Cardiac fibroblast (primary cell): Measurements from ENCODE around the gene SUSD3.
A peak's percentile ranks its signal among the peaks of the same experiment; 100 is the strongest.
"Not testable (repeated sequence)": the region's sequence is repeated elsewhere in the genome, so short reads cannot be mapped to it uniquely, and the experiment has no call there.

Experiments used
- DNase-seq, 2 donors: peaks; one replicate each; pipeline versions ENCODE4 v3.0.0 to v3.0.0-alpha.2; 2010; ENCODE audit warnings: low read depth in 2 of 2
- H3K4me3 ChIP-seq, 2 donors: replicated peaks in 1 of 2; 1 replicate in 1 of 2; 2 replicates in 1 of 2; pipeline ENCODE4 v1.5.1; 2011; ENCODE audit warnings: low read depth in 2 of 2, low read length in 2 of 2, mild to moderate bottlenecking in 2 of 2, moderate library complexity in 1 of 2
- TF ChIP-seq, protein P1 (sequence below): IDR thresholded peaks from one replicate; pipeline ENCODE4 v1.5.1; 2011; ENCODE audit warnings: low read depth, mild to moderate bottlenecking, low read length, inconsistent platforms

Gene SUSD3

DNA sequence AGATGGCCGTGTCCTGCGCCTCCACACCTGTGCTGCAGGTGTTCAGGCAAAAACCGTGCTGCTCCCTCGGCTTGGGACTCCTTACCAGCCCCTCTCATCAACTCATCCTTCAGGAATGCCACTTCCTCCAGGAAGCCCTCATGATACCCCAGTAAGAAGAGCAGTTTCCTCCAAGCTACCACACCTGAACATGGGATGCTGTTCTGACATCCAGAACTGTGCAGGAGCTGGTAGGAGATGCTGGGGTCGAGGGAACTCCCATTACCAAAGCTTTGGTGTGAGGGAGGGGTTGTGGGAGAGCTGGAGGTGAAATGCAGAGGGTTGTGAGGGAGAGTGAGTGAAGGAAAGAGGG, 56.5 kb downstream of the SUSD3 start:
- DNase-seq, result no peak
- TF ChIP-seq, protein P1, sequence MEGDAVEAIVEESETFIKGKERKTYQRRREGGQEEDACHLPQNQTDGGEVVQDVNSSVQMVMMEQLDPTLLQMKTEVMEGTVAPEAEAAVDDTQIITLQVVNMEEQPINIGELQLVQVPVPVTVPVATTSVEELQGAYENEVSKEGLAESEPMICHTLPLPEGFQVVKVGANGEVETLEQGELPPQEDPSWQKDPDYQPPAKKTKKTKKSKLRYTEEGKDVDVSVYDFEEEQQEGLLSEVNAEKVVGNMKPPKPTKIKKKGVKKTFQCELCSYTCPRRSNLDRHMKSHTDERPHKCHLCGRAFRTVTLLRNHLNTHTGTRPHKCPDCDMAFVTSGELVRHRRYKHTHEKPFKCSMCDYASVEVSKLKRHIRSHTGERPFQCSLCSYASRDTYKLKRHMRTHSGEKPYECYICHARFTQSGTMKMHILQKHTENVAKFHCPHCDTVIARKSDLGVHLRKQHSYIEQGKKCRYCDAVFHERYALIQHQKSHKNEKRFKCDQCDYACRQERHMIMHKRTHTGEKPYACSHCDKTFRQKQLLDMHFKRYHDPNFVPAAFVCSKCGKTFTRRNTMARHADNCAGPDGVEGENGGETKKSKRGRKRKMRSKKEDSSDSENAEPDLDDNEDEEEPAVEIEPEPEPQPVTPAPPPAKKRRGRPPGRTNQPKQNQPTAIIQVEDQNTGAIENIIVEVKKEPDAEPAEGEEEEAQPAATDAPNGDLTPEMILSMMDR, result no peak
- H3K4me3 ChIP-seq, result no peak overlapping the region

DNA sequence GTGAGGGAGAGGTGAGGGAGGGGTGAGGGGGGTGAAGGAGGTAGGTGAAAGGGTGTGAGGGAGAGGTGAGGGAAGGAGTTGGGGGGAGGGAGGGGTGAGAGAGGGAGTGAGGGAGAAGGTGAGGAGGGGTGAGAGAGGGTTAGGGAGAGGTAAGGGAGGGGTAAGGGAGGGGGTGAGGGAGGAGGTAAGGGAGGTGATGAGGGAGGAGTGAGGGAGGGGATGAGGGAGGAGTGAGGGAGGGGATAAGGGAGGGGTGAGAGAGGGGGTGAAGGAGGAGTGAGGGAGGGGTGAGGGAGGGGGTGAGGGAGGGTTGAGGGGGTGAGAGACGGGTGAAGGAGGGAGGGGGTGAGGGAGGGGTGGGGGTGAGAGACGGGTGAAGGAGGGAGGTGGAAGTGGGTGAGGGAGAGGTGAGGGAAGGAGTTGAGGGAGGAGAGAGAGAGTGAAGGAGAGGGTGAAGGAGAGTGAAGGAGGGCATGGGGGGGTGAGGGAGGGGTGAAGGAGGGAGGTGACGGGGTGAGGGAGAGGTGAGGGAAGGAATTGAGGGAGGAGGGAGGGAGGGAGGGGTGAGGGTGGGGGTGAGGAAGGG, 57.1 kb downstream of the SUSD3 start:
- TF ChIP-seq, protein P1, result no peak
- no peak for DNase-seq
- no peak overlapping the region for H3K4me3 ChIP-seq

DNA sequence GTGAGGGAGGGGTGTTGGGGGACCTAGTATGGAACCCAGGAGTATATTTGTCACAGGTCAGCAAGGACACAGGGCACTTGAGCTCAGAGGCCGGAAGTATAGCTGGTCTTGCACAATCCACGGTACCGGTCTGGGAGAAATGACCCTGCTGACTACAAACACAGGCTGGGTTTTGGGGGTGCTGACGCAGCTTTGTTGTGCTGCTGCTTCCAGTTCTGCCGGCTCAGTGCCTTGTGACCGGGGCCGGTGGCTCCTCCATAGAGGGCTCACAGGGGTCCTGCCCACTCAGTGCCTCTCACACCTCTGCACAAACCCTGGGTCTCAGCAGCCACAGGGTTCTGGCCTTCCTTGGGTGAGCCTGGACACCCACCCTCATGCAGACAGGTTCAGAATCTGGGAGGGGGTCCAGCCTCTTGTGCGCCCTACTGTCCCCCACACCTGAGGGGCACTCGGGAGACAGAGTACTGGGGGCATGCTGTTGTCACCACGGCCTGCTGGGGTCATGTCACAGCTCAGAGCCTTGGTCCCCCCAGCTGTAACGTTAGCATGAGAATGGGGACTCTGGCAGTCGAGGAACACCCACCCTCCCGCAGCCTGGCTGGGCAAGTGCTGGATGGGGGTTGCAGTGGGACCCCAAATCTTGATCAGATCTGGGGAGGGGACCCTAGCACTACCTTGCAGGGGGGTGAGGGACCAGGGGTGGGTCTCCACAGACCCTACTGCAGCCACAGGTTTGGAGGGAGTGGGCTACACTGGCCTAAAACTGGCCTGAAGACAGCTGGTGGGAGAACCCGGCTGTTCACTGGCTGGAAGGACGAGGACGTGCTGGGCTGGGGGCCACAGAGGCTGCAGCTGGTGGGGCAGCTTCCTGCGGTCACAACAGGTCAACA, 57.8 kb downstream of the SUSD3 start:
- peak; percentile 81 to 82 for DNase-seq
- no peak overlapping the region for H3K4me3 ChIP-seq
- TF ChIP-seq, protein P1, result no peak

DNA sequence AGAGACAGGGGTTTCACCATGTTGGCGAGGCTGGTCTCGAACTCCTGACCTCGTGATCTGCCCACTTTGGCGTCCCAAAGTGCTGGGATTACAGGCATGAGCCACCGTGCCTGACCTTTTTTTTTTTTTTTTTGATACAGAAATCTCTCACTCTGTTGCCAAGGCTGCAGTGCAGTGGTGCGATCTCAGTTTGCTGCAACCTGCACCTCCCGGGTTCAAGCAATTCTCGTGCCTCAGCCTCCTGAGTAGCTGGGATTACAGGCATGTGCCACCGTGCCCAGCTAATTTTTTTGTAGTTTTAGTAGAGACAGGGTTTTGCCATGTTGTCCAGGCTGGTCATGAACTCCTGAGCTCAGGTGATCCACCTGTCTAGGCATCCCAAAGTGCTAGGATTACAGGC, 59.0 kb downstream of the SUSD3 start:
- H3K4me3 ChIP-seq, DNase-seq: not testable (repeated sequence)

DNA sequence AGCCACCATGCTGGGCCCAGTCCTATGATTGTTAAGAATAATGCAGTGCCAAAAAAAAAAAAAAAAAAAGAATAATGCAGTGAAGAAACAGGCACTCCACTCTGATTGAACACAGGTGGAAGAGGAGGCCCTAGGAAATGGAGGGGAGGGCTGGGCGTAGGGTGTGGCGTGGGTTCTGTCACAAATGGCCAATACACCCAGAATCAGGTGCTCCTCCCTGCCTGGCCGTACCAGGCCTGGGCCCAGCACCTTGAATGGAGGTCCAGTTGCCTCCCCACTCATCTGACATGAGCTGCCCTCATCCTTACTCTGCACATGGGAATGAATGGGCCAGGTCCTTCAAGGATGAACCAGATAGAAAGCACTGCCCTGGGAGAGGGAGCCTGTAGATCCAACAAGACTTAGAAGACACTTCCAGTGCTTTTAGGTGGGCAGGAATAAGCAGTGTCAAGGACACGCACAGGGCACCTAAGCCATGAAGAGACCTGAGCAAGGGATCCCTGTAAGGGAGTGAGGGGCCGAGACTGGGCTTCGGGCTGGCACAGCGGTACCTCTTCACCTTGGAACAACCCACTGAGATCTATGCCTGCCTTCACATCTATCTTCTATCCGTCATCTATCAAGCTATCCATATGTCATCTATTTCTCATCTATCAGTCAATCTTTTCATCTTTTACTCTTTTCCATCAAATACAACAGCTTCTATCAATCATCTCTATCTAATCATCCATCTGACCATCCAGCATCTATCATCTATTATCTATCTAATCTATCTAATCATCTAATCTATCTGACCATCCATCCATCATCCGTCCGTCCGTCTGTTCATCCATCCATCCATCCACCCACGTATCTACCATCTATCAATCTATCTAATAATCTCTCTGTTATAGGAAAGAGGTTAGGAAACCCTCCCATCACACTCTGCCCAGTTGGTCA, 59.7 kb downstream of the SUSD3 start:
- TF ChIP-seq, protein P1, result no peak
- DNase-seq, result no peak
- H3K4me3 ChIP-seq, result no peak overlapping the region

DNA sequence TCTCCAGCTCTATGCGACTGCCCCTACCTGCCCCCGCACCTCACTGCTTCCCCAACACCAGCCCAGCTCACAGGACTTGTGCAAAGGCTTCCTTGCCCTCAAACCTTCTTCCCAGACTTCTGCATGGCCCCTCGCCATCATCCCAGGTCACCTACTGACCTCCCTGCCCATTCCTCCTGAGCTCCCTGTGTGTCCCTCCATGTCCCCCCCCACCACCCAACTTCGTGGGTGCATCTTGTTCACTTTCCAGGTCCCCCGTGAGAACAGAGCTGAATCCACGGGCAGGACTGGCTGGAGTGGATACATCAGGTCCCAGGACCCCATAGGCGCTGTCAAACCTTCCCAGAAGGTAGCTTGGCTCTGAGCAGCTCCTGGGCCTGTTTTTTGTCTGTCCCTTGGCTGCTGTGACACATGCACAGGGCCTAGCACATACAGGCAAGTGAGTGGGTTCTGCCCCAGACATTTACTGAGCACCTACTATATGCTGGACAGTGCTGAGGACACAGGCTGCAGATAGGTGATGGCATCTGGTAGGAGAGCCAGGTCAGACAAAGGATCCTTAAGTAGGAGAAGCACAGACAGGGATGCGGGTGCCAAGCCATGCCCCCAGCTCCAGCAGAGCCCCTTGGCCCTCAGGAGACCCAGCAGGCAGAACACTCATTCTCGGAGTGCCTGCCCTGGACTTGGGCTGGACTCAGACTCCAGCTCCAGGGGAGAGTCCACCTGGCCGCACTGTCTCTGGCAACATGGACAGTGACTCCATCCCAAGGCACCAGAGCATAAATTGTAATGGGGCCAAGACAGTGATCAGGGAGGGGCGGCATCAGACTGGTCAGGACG, 60.6 kb downstream of the SUSD3 start:
- H3K4me3 ChIP-seq, result no peak overlapping the region
- TF ChIP-seq, protein P1, result no peak
- DNase-seq, result no peak
